NCI-H226 (cell line): ENCODE data around the gene IFI27L2.

ENCODE experiments used
- DNase-seq: peaks from one replicate; pipeline ENCODE4 v3.0.0-alpha.2; 2015

Gene IFI27L2

GRCh38 chr14:94121485-94121884 is 7.9 kb downstream of the IFI27L2 start:
- no peak for DNase-seq

- no peak for DNase-seq
These were observed 8.6 kb downstream of the IFI27L2 start for GRCh38 chr14:94120667-94121340.

GRCh38 chr14:94119071-94119470 is 10.3 kb downstream of the IFI27L2 start:
- no peak for DNase-seq

GRCh38 chr14:94117856-94118255 is 11.5 kb downstream of the IFI27L2 start:
- DNase-seq, result no peak

- DNase-seq, result no peak
These were observed 12.7 kb downstream of the IFI27L2 start for GRCh38 chr14:94116701-94117100.

GRCh38 chr14:94115631-94116030 is 13.8 kb downstream of the IFI27L2 start:
- no peak for DNase-seq

- DNase-seq, result no peak
These were observed 14.3 kb downstream of the IFI27L2 start for GRCh38 chr14:94115058-94115591.

GRCh38 chr14:94114589-94115057 is 14.8 kb downstream of the IFI27L2 start:
- no peak for DNase-seq

- no peak for DNase-seq
These were observed 15.4 kb downstream of the IFI27L2 start for GRCh38 chr14:94113908-94114588.

- no peak for DNase-seq
These were observed 15.9 kb downstream of the IFI27L2 start for GRCh38 chr14:94113490-94113889.

GRCh38 chr14:94113073-94113472 is 16.3 kb downstream of the IFI27L2 start:
- no peak for DNase-seq

- no peak for DNase-seq
These were observed 16.8 kb downstream of the IFI27L2 start for GRCh38 chr14:94112513-94113063.

- no peak for DNase-seq
These were observed 17.9 kb downstream of the IFI27L2 start for GRCh38 chr14:94111276-94112095.

- DNase-seq, result peak; percentile 76
These were observed 18.7 kb downstream of the IFI27L2 start, which contains the start of gene IFI27 for GRCh38 chr14:94110552-94111181. Gene IFI27 (plus strand): TSS chr14:94110736.

- DNase-seq, result no peak
These were observed 19.5 kb downstream of the IFI27L2 start for GRCh38 chr14:94109915-94110250.

GRCh38 chr14:94104731-94105130 is 24.7 kb downstream of the IFI27L2 start:
- no peak for DNase-seq

GRCh38 chr14:94103554-94104150 is 25.8 kb downstream of the IFI27L2 start:
- no peak for DNase-seq

GRCh38 chr14:94102768-94103482 is 26.5 kb downstream of the IFI27L2 start:
- no peak for DNase-seq

- DNase-seq, result no peak
These were observed 27.7 kb downstream of the IFI27L2 start for GRCh38 chr14:94101748-94102147.

GRCh38 chr14:94100847-94101246 is 28.6 kb downstream of the IFI27L2 start:
- peak; percentile 9 for DNase-seq

GRCh38 chr14:94099006-94099405 is 30.4 kb downstream of the IFI27L2 start:
- no peak for DNase-seq
